Nephron (organoid): Measurements from ENCODE around the gene CAPN11.
"Not testable (repeated sequence)": the region's sequence is repeated elsewhere in the genome, so short reads cannot be mapped to it uniquely, and the experiment has no call there.

Experiments used
- H3K27ac Mint-ChIP-seq, 3 experiments: 2 replicates each; pipeline ENCODE4 v1.8.0; 2020; ENCODE audit warnings: mixed read lengths in 3 of 3, mild to moderate bottlenecking in 2 of 3, moderate library complexity in 1 of 3
- H3K27me3 Mint-ChIP-seq: 2 replicates; pipeline ENCODE4 v1.8.0; 2021; ENCODE audit warnings: low read depth, mild to moderate bottlenecking, moderate library complexity, mixed read lengths
- H3K36me3 Mint-ChIP-seq: 2 replicates; pipeline ENCODE4 v1.8.0; 2020; ENCODE audit warnings: low read depth, mixed read lengths
- H3K4me1 Mint-ChIP-seq: 2 replicates; pipeline ENCODE4 v1.8.0; 2020; ENCODE audit warnings: mixed read lengths
- H3K4me3 Mint-ChIP-seq, 3 experiments: 2 replicates each; pipeline ENCODE4 v1.8.0; 2020; ENCODE audit warnings: mild to moderate bottlenecking in 3 of 3, mixed read lengths in 3 of 3, moderate library complexity in 2 of 3
- H3K9me3 Mint-ChIP-seq: 2 replicates; pipeline ENCODE4 v1.8.0; 2020; ENCODE audit warnings: mixed read lengths
- TF ChIP-seq, protein P1 (sequence below), 3 experiments: fragments of 200-600 bp; sonication (generic); IDR thresholded peaks; one replicate each; pipeline ENCODE4 v1.5.0; 2021; ENCODE audit warnings: antibody characterized with exemption in 3 of 3; ENCODE audit not compliant: unreplicated experiment in 3 of 3

CAPN11 gene

DNA sequence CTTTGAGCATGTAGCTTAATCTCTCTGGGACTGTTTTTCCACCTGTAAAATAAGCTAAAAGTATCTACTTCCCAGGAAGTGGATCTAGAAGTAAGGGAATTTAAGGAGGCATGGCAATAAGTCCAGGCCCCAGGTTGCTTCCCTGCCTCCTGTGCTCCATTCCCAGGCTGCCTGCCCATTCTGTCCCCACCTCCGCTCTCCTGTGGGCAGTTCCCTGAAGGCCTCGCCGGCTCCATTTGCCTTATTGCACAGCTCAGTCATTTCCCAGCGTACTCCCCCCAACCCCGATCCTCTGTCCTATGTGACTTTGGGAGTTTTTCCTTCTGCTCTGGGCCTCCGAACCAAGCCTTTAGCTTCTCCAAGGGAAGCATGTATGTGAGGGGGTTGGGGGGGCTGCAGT lies 69.4 kb downstream of the CAPN11 start:
- H3K9me3 Mint-ChIP-seq: no peaks in the 10 kb centered on the region

DNA sequence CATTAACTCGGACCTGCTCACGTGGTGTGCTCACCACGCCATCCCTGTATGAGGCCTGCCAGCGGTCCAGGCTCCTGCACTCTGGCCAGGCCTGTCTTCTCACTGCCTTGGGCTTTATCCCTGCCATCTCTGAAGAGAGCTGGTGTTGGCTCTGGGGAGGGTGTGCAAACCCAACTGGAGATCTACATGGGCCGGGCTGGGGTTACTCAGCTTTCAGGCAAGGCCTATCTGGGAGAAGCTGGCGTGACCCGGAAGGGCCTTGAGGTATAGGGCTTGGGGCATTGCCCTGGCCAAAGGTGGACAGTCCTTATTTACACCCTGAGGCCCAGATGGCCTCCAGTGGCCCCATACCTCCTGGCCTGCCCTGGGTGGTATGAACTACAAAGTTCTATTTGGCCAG lies 69.8 kb downstream of the CAPN11 start:
- Mint-ChIP-seq H3K4me3 (peak overlapping the region in 1 of 3 experiments; percentile 11), H3K36me3 (no peaks in the 10 kb centered on the region), H3K9me3 (no peaks in the 10 kb centered on the region)

More for the DNA sequence above, 69.4 kb downstream of the CAPN11 start:
- no peaks in the 10 kb centered on the region for H3K36me3 Mint-ChIP-seq
- TF ChIP-seq, protein P1, sequence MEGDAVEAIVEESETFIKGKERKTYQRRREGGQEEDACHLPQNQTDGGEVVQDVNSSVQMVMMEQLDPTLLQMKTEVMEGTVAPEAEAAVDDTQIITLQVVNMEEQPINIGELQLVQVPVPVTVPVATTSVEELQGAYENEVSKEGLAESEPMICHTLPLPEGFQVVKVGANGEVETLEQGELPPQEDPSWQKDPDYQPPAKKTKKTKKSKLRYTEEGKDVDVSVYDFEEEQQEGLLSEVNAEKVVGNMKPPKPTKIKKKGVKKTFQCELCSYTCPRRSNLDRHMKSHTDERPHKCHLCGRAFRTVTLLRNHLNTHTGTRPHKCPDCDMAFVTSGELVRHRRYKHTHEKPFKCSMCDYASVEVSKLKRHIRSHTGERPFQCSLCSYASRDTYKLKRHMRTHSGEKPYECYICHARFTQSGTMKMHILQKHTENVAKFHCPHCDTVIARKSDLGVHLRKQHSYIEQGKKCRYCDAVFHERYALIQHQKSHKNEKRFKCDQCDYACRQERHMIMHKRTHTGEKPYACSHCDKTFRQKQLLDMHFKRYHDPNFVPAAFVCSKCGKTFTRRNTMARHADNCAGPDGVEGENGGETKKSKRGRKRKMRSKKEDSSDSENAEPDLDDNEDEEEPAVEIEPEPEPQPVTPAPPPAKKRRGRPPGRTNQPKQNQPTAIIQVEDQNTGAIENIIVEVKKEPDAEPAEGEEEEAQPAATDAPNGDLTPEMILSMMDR (IDR thresholded peaks at IDR 0.05; ENCODE audit: unreplicated experiment in 3 of 3): no peak
- H3K27ac Mint-ChIP-seq: peak overlapping the region; percentile 26 to 67 (median 50)
- H3K27me3 Mint-ChIP-seq: peaks cover 7% of the 10 kb centered on the region
- H3K4me1 Mint-ChIP-seq: peaks cover 63% of the 10 kb centered on the region
- peak overlapping the region; percentile 11 to 65 (median 58) for H3K4me3 Mint-ChIP-seq

DNA sequence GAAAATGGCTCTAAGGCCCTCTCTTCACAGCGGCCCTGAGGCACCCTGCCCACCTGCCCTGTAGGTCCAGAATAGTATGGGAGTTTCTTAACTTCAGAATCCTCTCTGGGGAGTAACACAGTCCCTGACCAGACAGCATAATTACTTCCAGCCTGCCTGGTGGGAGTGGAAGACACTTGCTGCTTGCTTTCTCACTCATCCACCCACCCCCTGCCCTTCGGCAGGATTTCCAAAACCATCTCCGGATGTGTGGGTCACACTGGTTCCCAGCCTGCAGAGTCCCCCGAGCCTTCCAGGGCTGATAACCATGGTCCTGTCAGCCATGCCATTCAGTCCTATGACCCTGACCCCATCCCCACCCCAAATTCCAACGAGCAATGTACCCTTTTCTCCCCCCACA lies 70.2 kb downstream of the CAPN11 start:
- peak overlapping the region; percentile 13 to 30 (median 17) for H3K4me3 Mint-ChIP-seq
- peak overlapping the region; percentile 48 to 67 (median 57) for H3K27ac Mint-ChIP-seq
- TF ChIP-seq, protein P1 (IDR thresholded peaks at IDR 0.05; ENCODE audit: unreplicated experiment in 3 of 3): no peak
- H3K4me1 Mint-ChIP-seq: peaks cover 66% of the 10 kb centered on the region
- H3K36me3 Mint-ChIP-seq: no peaks in the 10 kb centered on the region
- no peaks in the 10 kb centered on the region for H3K9me3 Mint-ChIP-seq
- peaks cover 7% of the 10 kb centered on the region for H3K27me3 Mint-ChIP-seq

More for the DNA sequence above, 69.8 kb downstream of the CAPN11 start:
- H3K4me1 Mint-ChIP-seq: peaks cover 62% of the 10 kb centered on the region
- H3K27ac Mint-ChIP-seq: peak overlapping the region; percentile 50 to 67 (median 57)
- TF ChIP-seq, protein P1 (IDR thresholded peaks at IDR 0.05; ENCODE audit: unreplicated experiment in 3 of 3): no peak
- peaks cover 7% of the 10 kb centered on the region for H3K27me3 Mint-ChIP-seq

DNA sequence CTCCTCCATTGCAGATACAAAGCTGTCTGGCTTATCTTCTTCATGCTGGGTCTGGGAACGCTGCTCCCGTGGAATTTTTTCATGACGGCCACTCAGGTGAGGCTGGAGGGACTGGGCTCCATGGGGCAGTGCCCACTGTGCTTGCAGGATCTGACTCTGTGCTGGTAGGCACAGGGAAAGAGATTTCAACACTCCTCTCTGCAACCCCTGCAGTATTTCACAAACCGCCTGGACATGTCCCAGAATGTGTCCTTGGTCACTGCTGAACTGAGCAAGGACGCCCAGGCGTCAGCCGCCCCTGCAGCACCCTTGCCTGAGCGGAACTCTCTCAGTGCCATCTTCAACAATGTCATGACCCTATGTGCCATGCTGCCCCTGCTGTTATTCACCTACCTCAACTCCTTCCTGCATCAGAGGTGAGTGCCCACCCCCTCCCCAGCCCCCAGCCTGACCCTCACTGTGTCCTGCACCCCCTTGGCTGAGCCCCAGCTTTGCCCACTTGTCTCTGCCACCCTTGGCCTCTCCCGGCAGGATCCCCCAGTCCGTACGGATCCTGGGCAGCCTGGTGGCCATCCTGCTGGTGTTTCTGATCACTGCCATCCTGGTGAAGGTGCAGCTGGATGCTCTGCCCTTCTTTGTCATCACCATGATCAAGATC lies 70.9 kb downstream of the CAPN11 start:
- H3K9me3 Mint-ChIP-seq: no peaks in the 10 kb centered on the region
- TF ChIP-seq, protein P1 (IDR thresholded peaks at IDR 0.05; ENCODE audit: unreplicated experiment in 3 of 3): no peak
- peak overlapping the region in 1 of 3 experiments; percentile 17 for H3K4me3 Mint-ChIP-seq
- peaks cover 66% of the 10 kb centered on the region for H3K4me1 Mint-ChIP-seq
- H3K27ac Mint-ChIP-seq: peak overlapping the region; percentile 48 to 67 (median 57)
- H3K36me3 Mint-ChIP-seq: no peaks in the 10 kb centered on the region
- peaks cover 6% of the 10 kb centered on the region for H3K27me3 Mint-ChIP-seq

DNA sequence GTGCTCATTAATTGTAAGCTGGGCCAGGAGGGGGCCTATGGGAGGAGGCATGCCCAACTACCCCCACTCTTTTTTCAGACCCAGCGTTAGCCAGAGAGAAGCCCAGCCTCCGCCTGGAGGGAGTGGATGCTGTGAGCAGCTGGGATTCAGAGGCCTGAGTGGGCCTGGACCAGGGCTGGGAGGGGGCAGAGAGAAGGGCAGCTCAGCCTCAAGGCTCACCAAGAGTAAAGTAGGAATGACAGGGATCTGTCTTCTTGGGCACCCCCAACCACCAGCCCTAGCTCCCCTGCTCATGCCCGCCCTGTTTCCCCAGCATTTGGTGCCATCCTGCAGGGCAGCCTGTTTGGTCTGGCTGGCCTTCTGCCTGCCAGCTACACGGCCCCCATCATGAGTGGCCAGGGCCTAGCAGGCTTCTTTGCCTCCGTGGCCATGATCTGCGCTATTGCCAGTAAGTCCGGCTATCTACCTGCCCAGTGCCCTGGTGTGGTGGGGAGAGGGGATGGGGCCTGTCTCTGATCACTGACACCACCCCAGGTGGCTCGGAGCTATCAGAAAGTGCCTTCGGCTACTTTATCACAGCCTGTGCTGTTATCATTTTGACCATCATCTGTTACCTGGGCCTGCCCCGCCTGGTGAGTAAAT lies 71.5 kb downstream of the CAPN11 start:
- peaks cover 3% of the 10 kb centered on the region for H3K27me3 Mint-ChIP-seq
- TF ChIP-seq, protein P1 (IDR thresholded peaks at IDR 0.05; ENCODE audit: unreplicated experiment in 3 of 3): no peak
- H3K27ac Mint-ChIP-seq: no peak overlapping the region
- H3K9me3 Mint-ChIP-seq: no peaks in the 10 kb centered on the region
- H3K36me3 Mint-ChIP-seq: no peaks in the 10 kb centered on the region
- peaks cover 66% of the 10 kb centered on the region for H3K4me1 Mint-ChIP-seq
- no peak overlapping the region for H3K4me3 Mint-ChIP-seq

DNA sequence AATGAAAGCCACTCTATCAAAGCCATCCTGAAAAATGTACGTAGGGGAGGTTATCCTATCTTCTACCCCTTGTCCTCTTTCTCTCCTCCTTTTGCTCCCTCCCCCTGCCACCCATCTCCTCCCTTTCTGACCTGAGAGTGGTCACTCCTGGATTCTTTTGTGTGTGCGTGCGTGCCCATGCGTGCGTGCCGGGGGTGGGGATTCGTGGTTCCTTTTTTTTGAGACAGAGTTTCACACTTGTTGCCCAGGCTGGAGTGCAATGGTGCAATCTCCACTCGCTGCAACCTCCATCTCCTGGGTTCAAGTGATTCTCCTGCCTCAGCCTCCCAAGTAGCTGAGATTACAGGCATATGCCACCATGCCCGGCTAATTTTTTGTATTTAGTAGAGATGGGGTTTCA lies 72.8 kb downstream of the CAPN11 start:
- Mint-ChIP-seq H3K4me1 (peaks cover 61% of the 10 kb centered on the region), H3K27ac (peak overlapping the region in 1 of 3 experiments; percentile 36)
- H3K4me3 Mint-ChIP-seq, H3K27me3 Mint-ChIP-seq, H3K9me3 Mint-ChIP-seq, H3K36me3 Mint-ChIP-seq: not testable (repeated sequence)
